SK-N-SH treated with all-trans-retinoic acid at 6 μM for 48 hours (cell line): ENCODE data around the gene ADSS1.

Experiments
- ATAC-seq: fragments of 200-7000 bp; cut with Tn5 transposase; 3 replicates; pipeline ENCODE4 v1.9.1; 2020; ENCODE audit warnings: mild to moderate bottlenecking, moderate library complexity
- ARNTL ChIP-seq: fragments of 450-650 bp; formaldehyde crosslinking; IDR thresholded peaks from 2 replicates; pipeline ENCODE4 v1.5.0; 2020; ENCODE audit warnings: low read depth, mild to moderate bottlenecking, moderate library complexity, borderline replicate concordance
- BACH2 ChIP-seq: fragments of 250-450 bp; sonication (Bioruptor Pico); IDR thresholded peaks from 2 replicates; pipeline ENCODE4 v1.9.0; 2021; ENCODE audit warnings: mild to moderate bottlenecking, borderline replicate concordance
- CSDC2 ChIP-seq: fragments of 250-450 bp; sonication (Bioruptor Pico); IDR thresholded peaks from 2 replicates; pipeline ENCODE4 v1.5.0; 2020; ENCODE audit warnings: mild to moderate bottlenecking, moderate library complexity
- ESRRG ChIP-seq: fragments of 250-450 bp; sonication (Bioruptor Pico); IDR thresholded peaks from 2 replicates; pipeline ENCODE4 v1.6.1; 2021; ENCODE audit warnings: mild to moderate bottlenecking
- GLIS3 ChIP-seq: fragments of 250-450 bp; sonication (Bioruptor Pico); IDR thresholded peaks from 2 replicates; pipeline ENCODE4 v1.5.0; 2020; ENCODE audit warnings: mild to moderate bottlenecking, moderate library complexity
- ISL1 ChIP-seq: fragments of 250-450 bp; sonication (Bioruptor Pico); IDR thresholded peaks from 2 replicates; pipeline ENCODE4 v2.1.2; 2022; ENCODE audit warnings: mild to moderate bottlenecking, moderate library complexity
- OSR1 ChIP-seq: fragments of 250-450 bp; sonication (Bioruptor Pico); IDR thresholded peaks from 2 replicates; pipeline ENCODE4 v1.8.0; 2022; ENCODE audit warnings: moderate library complexity, mild to moderate bottlenecking, inconsistent platforms
- PPARA ChIP-seq: fragments of 250-450 bp; sonication (Bioruptor Pico); IDR thresholded peaks from 2 replicates; pipeline ENCODE4 v1.5.0; 2020; ENCODE audit warnings: mild to moderate bottlenecking, borderline replicate concordance
- RARB ChIP-seq: fragments of 250-450 bp; sonication (Bioruptor Pico); IDR thresholded peaks from 2 replicates; pipeline ENCODE4 v1.8.0; 2021; ENCODE audit warnings: mild to moderate bottlenecking, moderate library complexity
- SNAI2 ChIP-seq: fragments of 250-450 bp; sonication (Bioruptor Pico); IDR thresholded peaks from 2 replicates; pipeline ENCODE4 v1.5.0; 2020; ENCODE audit warnings: mild to moderate bottlenecking, moderate library complexity
- TCF4 ChIP-seq: fragments of 250-450 bp; sonication (Bioruptor Pico); IDR thresholded peaks from 2 replicates; pipeline ENCODE4 v1.8.0; 2021; ENCODE audit warnings: mild to moderate bottlenecking, moderate library complexity, borderline replicate concordance
- TOX ChIP-seq: fragments of 250-450 bp; sonication (Bioruptor Pico); IDR thresholded peaks from 2 replicates; pipeline ENCODE4 v1.8.0; 2021; ENCODE audit warnings: mild to moderate bottlenecking, moderate library complexity, borderline replicate concordance
- ZC3H10 ChIP-seq: fragments of 250-450 bp; sonication (Bioruptor Pico); IDR thresholded peaks from 2 replicates; pipeline ENCODE4 v1.5.1; 2021; ENCODE audit warnings: mild to moderate bottlenecking, moderate library complexity
- ZFP3 ChIP-seq: fragments of 250-450 bp; sonication (Bioruptor Pico); IDR thresholded peaks from 2 replicates; pipeline ENCODE4 v1.5.0; 2020; ENCODE audit warnings: mild to moderate bottlenecking, moderate library complexity
- ZFP30 ChIP-seq: fragments of 450-650 bp; formaldehyde crosslinking; IDR thresholded peaks from 2 replicates; pipeline ENCODE4 v1.5.0; 2022; ENCODE audit warnings: mild to moderate bottlenecking, moderate library complexity
- ZNF565 ChIP-seq: fragments of 450-650 bp; formaldehyde crosslinking; conservative IDR thresholded peaks from 2 replicates; pipeline ENCODE4 v1.5.0; 2020; ENCODE audit warnings: low read depth, mild to moderate bottlenecking, moderate library complexity
- ZNF70 ChIP-seq: fragments of 450-650 bp; formaldehyde crosslinking; IDR thresholded peaks from 2 replicates; pipeline ENCODE4 v1.5.0; 2020; ENCODE audit warnings: mild to moderate bottlenecking, moderate library complexity
- ZNF8 ChIP-seq: fragments of 450-650 bp; formaldehyde crosslinking; IDR thresholded peaks from 2 replicates; pipeline ENCODE4 v1.5.0; 2020; ENCODE audit warnings: mild to moderate bottlenecking, moderate library complexity
- TF ChIP-seq, protein P1 (sequence below): fragments of 250-450 bp; sonication (Bioruptor Pico); IDR thresholded peaks from 2 replicates; pipeline ENCODE4 v1.8.0; 2020; ENCODE audit warnings: mild to moderate bottlenecking, moderate library complexity, borderline replicate concordance
- TF ChIP-seq, protein P2 (sequence below): fragments of 250-450 bp; sonication (Bioruptor Pico); IDR thresholded peaks from 2 replicates; pipeline ENCODE4 v1.8.0; 2021; ENCODE audit warnings: low read depth, mild to moderate bottlenecking, moderate library complexity, borderline replicate concordance
- TF ChIP-seq, protein P3 (sequence below): fragments of 250-450 bp; sonication (Bioruptor Pico); IDR thresholded peaks from 2 replicates; pipeline ENCODE4 v1.5.1; 2021; ENCODE audit warnings: mild to moderate bottlenecking, moderate library complexity

ADSS1 gene

DNA sequence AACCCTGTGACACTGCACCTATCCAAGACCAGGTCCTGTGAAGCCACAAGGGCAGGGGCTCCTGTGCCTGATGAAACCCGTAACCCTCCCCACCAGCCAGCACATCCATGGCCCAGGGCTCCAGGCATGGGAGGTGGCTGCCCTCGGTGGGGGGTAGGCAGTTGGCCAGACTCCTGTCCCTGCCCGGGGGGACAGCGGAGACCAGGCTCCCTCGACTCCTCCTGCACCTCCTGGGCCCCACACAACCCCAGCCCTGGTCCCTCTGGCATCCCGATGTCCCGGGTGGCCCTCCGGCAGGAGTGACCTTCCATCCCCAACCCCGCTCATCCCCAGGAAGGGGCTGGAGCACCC, 60.2 kb downstream of the ADSS1 start:
- TF ChIP-seq TOX (CRISPR knock-in tag) (no peak), ZNF70 (CRISPR knock-in tag) (no peak), ARNTL (CRISPR knock-in tag) (no peak), PPARA (no peak), ESRRG (CRISPR knock-in tag) (no peak), OSR1 (no peak), BACH2 (CRISPR knock-in tag) (no peak), ZNF565 (no peak), CSDC2 (CRISPR knock-in tag) (no peak), GLIS3 (CRISPR knock-in tag) (no peak)
- TF ChIP-seq, protein P1, sequence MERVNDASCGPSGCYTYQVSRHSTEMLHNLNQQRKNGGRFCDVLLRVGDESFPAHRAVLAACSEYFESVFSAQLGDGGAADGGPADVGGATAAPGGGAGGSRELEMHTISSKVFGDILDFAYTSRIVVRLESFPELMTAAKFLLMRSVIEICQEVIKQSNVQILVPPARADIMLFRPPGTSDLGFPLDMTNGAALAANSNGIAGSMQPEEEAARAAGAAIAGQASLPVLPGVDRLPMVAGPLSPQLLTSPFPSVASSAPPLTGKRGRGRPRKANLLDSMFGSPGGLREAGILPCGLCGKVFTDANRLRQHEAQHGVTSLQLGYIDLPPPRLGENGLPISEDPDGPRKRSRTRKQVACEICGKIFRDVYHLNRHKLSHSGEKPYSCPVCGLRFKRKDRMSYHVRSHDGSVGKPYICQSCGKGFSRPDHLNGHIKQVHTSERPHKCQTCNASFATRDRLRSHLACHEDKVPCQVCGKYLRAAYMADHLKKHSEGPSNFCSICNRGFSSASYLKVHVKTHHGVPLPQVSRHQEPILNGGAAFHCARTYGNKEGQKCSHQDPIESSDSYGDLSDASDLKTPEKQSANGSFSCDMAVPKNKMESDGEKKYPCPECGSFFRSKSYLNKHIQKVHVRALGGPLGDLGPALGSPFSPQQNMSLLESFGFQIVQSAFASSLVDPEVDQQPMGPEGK (CRISPR knock-in tag): no peak
- no peak for ATAC-seq

DNA sequence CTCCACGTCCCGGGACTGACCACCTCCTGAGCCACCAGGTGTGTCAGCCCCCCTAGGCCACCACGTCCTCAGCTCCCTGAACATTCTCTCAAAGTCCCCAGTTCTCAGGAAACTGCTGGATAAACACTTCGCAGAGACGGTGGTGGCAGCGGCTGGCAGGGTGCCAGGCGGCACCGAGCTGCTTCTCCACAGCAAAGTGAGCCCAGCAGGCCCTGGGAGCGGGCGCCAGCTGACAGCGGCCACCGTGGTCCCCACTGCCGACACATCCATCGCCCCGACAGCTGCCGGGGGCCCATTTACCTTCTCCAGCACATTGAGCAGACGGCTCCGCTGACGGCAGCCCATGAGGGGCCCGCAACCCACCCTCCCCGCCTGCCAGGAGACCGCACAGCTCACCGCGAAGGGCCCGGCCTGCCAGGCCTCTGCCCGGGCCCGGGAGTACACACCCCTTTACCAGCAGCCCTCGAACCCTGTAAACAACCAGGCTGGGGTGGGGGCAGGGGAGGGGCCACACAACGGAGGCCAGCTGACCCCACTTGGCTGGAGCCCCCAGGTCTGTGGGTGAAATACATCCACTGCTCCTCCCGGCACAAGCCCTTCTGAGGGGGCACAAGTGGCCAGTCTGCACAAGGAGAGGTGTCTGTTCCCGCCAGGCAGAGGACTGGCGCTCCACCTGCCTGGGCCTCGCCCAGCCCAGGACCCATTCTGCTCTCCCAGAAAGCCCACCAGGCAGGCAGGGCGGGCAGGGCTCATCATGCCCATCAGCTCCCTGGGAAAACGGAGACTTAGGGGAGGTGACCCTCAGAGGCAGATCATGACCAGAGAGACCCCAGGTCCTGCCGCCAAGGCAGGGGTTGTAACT, 61.0 kb downstream of the ADSS1 start:
- TF ChIP-seq CSDC2 (CRISPR knock-in tag) (no peak), ZC3H10 (CRISPR knock-in tag) (no peak), GLIS3 (CRISPR knock-in tag) (no peak), ZNF70 (CRISPR knock-in tag) (no peak), PPARA (no peak), ZFP3 (CRISPR knock-in tag) (no peak), OSR1 (no peak)
- TF ChIP-seq, protein P2, sequence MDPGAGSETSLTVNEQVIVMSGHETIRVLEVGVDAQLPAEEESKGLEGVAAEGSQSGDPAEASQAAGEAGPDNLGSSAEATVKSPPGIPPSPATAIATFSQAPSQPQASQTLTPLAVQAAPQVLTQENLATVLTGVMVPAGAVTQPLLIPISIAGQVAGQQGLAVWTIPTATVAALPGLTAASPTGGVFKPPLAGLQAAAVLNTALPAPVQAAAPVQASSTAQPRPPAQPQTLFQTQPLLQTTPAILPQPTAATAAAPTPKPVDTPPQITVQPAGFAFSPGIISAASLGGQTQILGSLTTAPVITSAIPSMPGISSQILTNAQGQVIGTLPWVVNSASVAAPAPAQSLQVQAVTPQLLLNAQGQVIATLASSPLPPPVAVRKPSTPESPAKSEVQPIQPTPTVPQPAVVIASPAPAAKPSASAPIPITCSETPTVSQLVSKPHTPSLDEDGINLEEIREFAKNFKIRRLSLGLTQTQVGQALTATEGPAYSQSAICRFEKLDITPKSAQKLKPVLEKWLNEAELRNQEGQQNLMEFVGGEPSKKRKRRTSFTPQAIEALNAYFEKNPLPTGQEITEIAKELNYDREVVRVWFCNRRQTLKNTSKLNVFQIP (CRISPR knock-in tag): no peak
- TF ChIP-seq, protein P1 (CRISPR knock-in tag): no peak
- TF ChIP-seq, protein P3, sequence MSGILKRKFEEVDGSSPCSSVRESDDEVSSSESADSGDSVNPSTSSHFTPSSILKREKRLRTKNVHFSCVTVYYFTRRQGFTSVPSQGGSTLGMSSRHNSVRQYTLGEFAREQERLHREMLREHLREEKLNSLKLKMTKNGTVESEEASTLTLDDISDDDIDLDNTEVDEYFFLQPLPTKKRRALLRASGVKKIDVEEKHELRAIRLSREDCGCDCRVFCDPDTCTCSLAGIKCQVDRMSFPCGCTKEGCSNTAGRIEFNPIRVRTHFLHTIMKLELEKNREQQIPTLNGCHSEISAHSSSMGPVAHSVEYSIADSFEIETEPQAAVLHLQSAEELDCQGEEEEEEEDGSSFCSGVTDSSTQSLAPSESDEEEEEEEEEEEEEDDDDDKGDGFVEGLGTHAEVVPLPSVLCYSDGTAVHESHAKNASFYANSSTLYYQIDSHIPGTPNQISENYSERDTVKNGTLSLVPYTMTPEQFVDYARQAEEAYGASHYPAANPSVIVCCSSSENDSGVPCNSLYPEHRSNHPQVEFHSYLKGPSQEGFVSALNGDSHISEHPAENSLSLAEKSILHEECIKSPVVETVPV (CRISPR knock-in tag): no peak
- TF ChIP-seq, all 23 proteins: peak for 0
- no peak for ATAC-seq

DNA sequence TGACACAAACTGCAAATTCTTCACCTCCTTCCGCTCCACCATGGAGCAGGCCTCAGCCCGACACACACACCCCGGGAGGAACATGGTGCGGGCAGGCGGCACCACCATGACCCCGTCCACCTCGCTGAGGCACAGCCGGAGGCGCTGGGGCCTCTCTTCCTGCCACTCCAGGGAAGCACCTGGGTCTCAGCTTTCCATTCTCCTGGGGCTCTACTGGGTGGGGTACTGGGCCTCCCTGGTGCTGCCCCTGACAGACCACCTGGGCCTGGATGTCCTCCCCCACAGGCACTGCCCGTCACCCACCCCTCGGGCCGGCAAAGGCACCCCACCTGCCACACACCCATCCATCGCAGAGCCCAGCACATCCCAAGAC, 61.7 kb downstream of the ADSS1 start:
- TF ChIP-seq ZC3H10 (CRISPR knock-in tag) (no peak), ZNF8 (CRISPR knock-in tag) (no peak), PPARA (no peak), BACH2 (CRISPR knock-in tag) (no peak), GLIS3 (CRISPR knock-in tag) (no peak), ZFP30 (CRISPR knock-in tag) (no peak), ISL1 (CRISPR knock-in tag) (no peak), SNAI2 (CRISPR knock-in tag) (no peak), ZNF70 (CRISPR knock-in tag) (no peak), TCF4 (CRISPR knock-in tag) (no peak), RARB (CRISPR knock-in tag) (no peak)
- TF ChIP-seq, protein P1 (CRISPR knock-in tag): no peak
- no peak for ATAC-seq
